Measurements from ENCODE around the gene EMC9.

DNA sequence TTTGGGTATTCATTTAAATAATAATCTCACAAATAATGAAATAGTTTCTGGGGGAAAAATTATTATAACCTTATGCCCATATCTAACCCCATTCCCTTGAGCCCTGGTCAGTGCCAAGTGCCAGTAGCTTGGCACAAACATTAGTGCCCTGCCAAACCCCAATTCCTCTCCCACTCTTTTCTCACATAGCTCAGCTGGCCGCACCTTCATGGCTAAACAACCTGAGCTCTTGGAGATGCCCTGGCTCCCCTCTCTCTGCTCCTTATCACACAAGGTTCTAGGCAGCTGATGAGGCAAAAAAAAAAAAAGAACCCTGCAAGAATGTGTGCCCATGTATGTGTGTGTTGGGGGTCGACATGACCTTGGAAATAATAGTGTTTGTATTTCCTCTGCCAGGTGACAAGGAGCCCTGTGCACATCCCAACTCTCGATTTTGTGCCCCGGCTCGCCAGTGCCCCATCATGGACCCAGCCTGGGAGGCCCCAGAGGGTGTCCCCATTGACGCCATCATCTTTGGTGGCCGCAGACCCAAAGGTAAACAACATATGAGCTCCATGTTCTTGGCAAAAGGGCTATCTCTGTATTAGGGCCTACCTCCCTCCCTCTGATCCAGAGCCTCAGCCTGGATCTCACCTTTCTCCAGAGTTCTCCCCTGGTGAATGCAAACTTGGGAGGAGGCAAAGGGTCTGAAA, 38.9 kb downstream of the EMC9 start:
- TF ChIP-seq TAF1 (IDR thresholded peaks at IDR 0.05; ENCODE audit: borderline replicate concordance, insufficient read depth, low read length) (no peak), POLR2AphosphoS5 (IDR thresholded peaks at IDR 0.05; ENCODE audit: low read depth, low read length) (no peak), SIN3A (IDR thresholded peaks at IDR 0.05; ENCODE audit: borderline replicate concordance, insufficient read depth, low read length) (no peak), FOXP2 (optimal IDR thresholded peaks at IDR 0.05; ENCODE audit: borderline replicate concordance, extremely low read depth, extremely low read length, insufficient read depth) (no peak)
- TF ChIP-seq, protein P1, sequence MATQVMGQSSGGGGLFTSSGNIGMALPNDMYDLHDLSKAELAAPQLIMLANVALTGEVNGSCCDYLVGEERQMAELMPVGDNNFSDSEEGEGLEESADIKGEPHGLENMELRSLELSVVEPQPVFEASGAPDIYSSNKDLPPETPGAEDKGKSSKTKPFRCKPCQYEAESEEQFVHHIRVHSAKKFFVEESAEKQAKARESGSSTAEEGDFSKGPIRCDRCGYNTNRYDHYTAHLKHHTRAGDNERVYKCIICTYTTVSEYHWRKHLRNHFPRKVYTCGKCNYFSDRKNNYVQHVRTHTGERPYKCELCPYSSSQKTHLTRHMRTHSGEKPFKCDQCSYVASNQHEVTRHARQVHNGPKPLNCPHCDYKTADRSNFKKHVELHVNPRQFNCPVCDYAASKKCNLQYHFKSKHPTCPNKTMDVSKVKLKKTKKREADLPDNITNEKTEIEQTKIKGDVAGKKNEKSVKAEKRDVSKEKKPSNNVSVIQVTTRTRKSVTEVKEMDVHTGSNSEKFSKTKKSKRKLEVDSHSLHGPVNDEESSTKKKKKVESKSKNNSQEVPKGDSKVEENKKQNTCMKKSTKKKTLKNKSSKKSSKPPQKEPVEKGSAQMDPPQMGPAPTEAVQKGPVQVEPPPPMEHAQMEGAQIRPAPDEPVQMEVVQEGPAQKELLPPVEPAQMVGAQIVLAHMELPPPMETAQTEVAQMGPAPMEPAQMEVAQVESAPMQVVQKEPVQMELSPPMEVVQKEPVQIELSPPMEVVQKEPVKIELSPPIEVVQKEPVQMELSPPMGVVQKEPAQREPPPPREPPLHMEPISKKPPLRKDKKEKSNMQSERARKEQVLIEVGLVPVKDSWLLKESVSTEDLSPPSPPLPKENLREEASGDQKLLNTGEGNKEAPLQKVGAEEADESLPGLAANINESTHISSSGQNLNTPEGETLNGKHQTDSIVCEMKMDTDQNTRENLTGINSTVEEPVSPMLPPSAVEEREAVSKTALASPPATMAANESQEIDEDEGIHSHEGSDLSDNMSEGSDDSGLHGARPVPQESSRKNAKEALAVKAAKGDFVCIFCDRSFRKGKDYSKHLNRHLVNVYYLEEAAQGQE (IDR thresholded peaks at IDR 0.05; ENCODE audit: insufficient read depth in 1 of 2, low read depth in 2 of 2, low read length in 2 of 2) = no peak

All from PFSK-1 (cell line).